Nephron (organoid): ENCODE measurements around the gene BCAS4.
"Not testable (repeated sequence)": the region's sequence is repeated elsewhere in the genome, so short reads cannot be mapped to it uniquely, and the experiment has no call there.

Source experiments
- H3K27ac Mint-ChIP-seq, 3 experiments: 2 replicates each; pipeline ENCODE4 v1.8.0; 2020; ENCODE audit warnings: mixed read lengths in 3 of 3, mild to moderate bottlenecking in 2 of 3, moderate library complexity in 1 of 3
- H3K27me3 Mint-ChIP-seq: 2 replicates; pipeline ENCODE4 v1.8.0; 2021; ENCODE audit warnings: low read depth, mild to moderate bottlenecking, moderate library complexity, mixed read lengths
- H3K36me3 Mint-ChIP-seq: 2 replicates; pipeline ENCODE4 v1.8.0; 2020; ENCODE audit warnings: low read depth, mixed read lengths
- H3K4me1 Mint-ChIP-seq: 2 replicates; pipeline ENCODE4 v1.8.0; 2020; ENCODE audit warnings: mixed read lengths
- H3K4me3 Mint-ChIP-seq, 3 experiments: 2 replicates each; pipeline ENCODE4 v1.8.0; 2020; ENCODE audit warnings: mild to moderate bottlenecking in 3 of 3, mixed read lengths in 3 of 3, moderate library complexity in 2 of 3
- H3K9me3 Mint-ChIP-seq: 2 replicates; pipeline ENCODE4 v1.8.0; 2020; ENCODE audit warnings: mixed read lengths
- TF ChIP-seq, protein P1 (sequence below), 3 experiments: fragments of 200-600 bp; sonication (generic); IDR thresholded peaks; one replicate each; pipeline ENCODE4 v1.5.0; 2021; ENCODE audit warnings: antibody characterized with exemption in 3 of 3; ENCODE audit not compliant: unreplicated experiment in 3 of 3

BCAS4 gene

DNA sequence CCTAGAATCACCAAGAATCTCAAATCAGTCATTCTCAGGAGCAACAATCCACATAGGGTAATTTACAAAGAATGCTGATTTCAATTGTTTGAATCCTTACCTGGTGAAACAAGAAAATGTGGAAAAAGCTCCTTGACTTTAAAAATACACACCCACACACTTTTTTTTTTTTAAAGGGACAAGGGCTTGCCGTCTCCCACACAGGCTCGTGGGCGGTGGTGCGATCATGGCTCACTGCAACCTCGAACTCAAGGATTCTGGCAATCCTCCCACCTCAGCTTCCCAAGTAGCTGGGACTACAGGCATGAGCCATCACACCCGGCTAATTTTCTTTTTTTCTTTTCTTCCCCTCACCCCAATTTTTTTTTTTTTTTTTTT is 32.8 kb upstream of the BCAS4 start:
- H3K4me1 Mint-ChIP-seq, result peaks cover 23% of the 10 kb centered on the region
- H3K27ac Mint-ChIP-seq, result peak overlapping the region; percentile 88 to 92 (median 91)
- no peaks in the 10 kb centered on the region for H3K27me3 Mint-ChIP-seq
- no peaks in the 10 kb centered on the region for H3K36me3 Mint-ChIP-seq
- no peaks in the 10 kb centered on the region for H3K9me3 Mint-ChIP-seq
- H3K4me3 Mint-ChIP-seq, result peak overlapping the region in 1 of 3 experiments; percentile 16
- TF ChIP-seq, protein P1, sequence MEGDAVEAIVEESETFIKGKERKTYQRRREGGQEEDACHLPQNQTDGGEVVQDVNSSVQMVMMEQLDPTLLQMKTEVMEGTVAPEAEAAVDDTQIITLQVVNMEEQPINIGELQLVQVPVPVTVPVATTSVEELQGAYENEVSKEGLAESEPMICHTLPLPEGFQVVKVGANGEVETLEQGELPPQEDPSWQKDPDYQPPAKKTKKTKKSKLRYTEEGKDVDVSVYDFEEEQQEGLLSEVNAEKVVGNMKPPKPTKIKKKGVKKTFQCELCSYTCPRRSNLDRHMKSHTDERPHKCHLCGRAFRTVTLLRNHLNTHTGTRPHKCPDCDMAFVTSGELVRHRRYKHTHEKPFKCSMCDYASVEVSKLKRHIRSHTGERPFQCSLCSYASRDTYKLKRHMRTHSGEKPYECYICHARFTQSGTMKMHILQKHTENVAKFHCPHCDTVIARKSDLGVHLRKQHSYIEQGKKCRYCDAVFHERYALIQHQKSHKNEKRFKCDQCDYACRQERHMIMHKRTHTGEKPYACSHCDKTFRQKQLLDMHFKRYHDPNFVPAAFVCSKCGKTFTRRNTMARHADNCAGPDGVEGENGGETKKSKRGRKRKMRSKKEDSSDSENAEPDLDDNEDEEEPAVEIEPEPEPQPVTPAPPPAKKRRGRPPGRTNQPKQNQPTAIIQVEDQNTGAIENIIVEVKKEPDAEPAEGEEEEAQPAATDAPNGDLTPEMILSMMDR (IDR thresholded peaks at IDR 0.05; ENCODE audit: unreplicated experiment in 3 of 3), result no peak

DNA sequence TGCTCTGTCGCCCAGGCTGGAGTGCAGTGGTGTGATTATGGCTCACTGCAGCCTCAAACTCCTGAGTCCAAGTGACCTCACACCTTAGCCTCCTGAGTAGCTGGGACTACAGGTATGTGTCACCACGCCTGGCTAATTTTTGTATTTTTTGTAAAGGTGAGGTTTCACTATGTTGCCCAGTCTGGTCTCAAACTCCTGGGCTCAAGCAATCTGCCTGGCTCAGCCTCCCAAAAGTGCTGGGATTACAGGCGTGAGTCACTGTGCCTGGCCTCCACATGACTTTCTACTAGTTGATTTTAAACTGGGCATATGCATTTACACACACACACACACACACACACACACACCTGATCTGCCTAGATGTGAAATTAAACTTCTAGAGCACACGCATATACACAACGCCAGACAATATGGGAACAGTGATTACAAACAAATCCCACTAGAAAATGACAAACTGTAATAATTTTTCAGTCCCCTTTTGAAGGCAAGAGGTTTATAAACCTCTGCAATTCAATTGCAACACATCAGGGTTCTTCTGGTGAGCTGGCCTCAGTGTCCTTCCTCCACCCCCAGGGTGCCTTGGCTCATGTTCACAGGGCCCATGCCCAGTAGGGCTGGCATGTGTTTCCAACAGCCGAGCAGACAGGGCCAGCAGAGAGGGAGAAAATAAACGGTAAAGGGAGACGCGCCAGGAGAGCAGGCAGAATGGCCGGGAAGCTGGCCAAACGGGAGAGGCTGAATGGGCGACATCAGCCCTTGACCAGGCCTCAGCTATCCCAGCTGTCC is 32.2 kb upstream of the BCAS4 start:
- Mint-ChIP-seq H3K27me3 (no peaks in the 10 kb centered on the region), H3K36me3 (no peaks in the 10 kb centered on the region), H3K4me1 (peaks cover 29% of the 10 kb centered on the region), H3K9me3 (no peaks in the 10 kb centered on the region), H3K4me3 (no peak overlapping the region), H3K27ac (peak overlapping the region; percentile 54 to 92 (median 91))
- TF ChIP-seq, protein P1 (IDR thresholded peaks at IDR 0.05; ENCODE audit: unreplicated experiment in 3 of 3), result no peak

DNA sequence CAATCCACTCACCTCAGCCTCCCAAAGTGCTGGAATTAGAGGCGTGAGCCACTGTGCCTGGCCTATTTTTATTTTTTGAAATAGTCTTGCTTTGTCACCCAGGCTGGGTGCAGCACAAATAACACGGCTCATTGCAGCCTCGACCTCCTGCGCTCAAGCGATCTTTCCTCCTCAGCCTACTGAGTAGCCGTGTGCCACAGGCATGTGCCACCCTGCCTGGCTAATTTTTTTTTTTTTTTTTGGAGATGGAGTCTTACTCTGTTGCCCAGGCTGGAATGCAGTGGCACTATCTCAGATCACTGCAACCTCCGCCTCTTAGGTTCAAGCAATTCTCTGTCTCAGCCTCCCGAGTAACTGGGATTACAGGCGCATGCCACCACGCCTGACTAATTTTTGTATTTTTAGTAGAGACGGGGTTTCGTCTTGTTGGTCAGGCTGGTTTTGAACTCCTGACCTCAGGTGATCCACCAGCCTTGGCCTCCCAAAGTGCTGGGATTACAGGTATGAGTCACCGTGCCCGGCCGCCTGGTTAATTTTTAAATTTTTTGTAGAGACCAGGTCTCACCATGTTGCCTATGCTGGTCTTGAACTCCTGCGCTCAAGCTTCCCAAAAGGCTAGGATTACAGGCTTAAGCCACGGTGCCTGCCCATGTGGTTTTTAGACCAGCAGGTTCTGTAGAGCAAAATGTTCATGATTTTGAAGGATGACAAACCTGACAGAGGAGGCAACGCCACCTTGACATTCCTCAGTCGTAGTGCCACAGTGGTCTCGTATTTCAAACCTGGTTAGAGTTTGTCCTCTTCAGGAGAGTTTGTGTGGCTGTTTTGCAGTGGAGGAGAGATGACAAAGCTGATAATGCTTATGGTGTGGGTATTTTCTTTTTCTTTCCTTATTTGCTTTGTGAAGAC is 31.1 kb upstream of the BCAS4 start:
- not testable (repeated sequence) for H3K4me3 Mint-ChIP-seq, H3K9me3 Mint-ChIP-seq, H3K27me3 Mint-ChIP-seq, H3K36me3 Mint-ChIP-seq
- peaks cover 29% of the 10 kb centered on the region for H3K4me1 Mint-ChIP-seq
- peak overlapping the region in 2 of 3 experiments; percentile 63 to 80 for H3K27ac Mint-ChIP-seq

DNA sequence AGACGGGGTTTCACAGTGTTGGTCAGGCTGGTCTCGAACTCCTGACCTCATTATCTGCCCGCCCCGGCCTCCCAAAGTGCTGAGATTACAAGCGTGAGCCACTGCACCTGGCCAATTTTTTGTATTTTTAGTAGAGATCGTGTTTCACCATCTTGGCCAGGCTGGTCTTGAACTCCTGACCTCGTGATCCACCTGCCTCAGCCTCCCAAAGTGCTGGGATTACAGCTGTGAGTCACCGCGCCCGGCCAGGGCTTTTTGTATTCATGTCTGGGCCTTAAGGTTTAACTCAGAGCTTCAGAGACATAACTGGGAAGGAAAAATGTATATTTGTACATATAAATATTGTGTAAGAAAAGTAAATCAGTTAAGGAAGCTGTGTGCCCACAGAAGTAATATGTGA is 29.6 kb upstream of the BCAS4 start:
- peaks cover 29% of the 10 kb centered on the region for H3K4me1 Mint-ChIP-seq
- H3K27ac Mint-ChIP-seq, H3K36me3 Mint-ChIP-seq, H3K4me3 Mint-ChIP-seq, H3K27me3 Mint-ChIP-seq, H3K9me3 Mint-ChIP-seq: not testable (repeated sequence)

DNA sequence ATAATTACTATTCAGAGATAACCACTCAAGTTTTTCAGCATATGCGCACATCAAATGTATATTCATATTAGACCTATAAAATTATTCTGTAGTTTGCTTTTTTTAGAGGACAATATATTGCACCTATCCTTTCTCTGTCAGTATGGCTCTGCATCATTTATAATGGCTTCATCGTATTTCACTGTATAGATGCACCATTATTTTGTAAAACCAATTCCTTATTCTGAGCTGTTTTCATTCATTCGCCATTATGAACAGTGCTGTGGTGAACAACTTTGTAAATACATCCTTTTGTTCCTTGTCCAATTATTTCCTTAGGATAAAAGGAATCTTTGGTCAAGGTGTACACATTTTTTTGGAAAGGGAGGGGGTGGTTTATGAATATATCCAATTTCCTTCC is 29.2 kb upstream of the BCAS4 start:
- no peak overlapping the region for H3K4me3 Mint-ChIP-seq
- TF ChIP-seq, protein P1 (IDR thresholded peaks at IDR 0.05; ENCODE audit: unreplicated experiment in 3 of 3), result no peak
- H3K36me3 Mint-ChIP-seq, result no peaks in the 10 kb centered on the region
- H3K27me3 Mint-ChIP-seq, result no peaks in the 10 kb centered on the region
- H3K9me3 Mint-ChIP-seq, result no peaks in the 10 kb centered on the region
- peaks cover 29% of the 10 kb centered on the region for H3K4me1 Mint-ChIP-seq
- H3K27ac Mint-ChIP-seq, result no peak overlapping the region

DNA sequence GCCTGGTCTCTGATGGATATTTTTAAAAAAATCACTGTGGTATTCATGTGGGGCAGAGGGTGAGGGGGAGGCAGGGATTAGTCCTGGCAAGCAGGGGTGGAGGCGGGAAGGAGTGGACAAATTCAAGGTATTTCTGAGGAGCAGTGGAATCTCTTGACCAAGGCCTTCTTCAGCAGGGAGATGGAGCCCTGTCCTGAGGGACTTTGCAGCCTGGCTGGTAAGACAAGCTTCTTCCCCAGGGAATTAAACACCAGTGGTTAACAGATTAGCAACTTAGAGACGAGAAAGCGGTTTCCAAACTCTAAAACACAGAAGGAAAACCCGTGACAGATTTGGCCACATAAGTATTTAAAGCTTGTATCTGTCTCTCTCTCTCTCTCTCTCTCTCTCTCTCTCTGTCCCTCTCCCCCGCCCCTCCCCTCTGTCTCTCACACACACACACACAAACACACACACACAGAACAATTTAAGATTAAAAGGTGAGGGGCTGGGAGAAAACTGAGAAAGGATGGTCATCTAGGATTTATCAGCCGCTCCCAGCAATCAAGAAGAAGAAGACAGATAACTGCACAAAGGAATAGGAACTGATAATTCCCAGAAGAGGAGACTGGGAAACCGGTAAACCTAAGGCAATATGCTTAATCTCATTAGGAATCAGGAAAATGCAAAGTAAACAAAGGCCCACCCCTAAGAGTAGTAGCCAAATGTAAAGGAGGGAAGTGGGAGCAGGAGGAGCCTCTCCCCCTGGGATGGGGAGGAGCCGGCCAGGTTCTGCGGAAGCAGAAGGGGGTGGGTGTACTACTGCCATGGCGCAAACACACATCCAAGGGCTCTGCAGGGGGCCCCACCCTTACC is 27.7 kb upstream of the BCAS4 start:
- peak overlapping the region in 2 of 3 experiments; percentile 26 to 71 for H3K27ac Mint-ChIP-seq
- H3K4me3 Mint-ChIP-seq, H3K36me3 Mint-ChIP-seq, H3K9me3 Mint-ChIP-seq, H3K27me3 Mint-ChIP-seq: not testable (repeated sequence)
- peaks cover 20% of the 10 kb centered on the region for H3K4me1 Mint-ChIP-seq

DNA sequence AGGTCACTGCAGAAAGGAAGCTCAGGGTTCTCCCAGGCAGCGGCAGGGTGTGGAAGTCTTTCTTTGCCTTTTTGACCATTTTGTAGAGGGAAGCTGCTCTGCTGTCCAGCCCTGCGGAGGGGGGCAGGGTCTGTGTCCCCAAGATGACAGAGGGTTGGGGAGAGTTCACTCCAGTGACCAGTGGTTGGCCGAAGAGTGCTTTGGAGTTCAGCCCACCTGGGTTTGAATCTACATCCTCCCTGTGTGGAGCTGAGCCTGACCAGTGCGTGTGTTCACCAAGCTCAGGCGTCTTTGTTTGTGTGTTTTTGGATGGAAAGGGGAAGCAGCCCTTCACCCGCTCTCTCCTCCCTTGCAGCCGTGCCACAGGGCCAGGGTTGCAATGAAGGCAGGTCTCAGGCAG is 25.9 kb upstream of the BCAS4 start:
- H3K4me1 Mint-ChIP-seq, result peaks cover 14% of the 10 kb centered on the region
- H3K27me3 Mint-ChIP-seq, H3K9me3 Mint-ChIP-seq, H3K36me3 Mint-ChIP-seq, H3K27ac Mint-ChIP-seq, H3K4me3 Mint-ChIP-seq: not testable (repeated sequence)

DNA sequence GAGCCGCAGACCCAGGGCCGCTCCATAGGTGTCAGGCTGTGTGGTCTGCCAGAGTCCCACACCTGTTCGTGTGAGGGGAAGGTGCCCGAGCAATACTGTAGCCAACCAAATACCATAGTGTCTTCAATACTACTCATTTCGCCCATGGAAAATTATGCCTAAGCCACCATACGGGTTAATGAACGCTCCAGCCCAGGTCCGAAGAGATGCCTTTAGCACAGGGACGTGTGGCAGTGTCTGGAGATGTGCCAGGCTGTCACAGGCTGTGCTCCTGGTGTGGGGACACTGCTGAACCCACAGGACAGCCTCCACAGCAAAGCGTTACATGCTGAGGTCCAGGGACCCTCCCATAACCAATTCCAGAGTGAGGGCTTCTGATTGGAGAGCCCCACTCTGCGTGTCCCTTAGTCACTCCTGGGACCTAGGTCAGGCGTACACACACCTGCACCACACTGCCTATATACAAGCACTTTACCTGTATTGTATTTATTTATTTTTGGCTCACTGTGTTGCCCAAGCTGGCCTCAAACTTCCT is 25.2 kb upstream of the BCAS4 start:
- not testable (repeated sequence) for H3K9me3 Mint-ChIP-seq, H3K27ac Mint-ChIP-seq, H3K27me3 Mint-ChIP-seq, H3K36me3 Mint-ChIP-seq, H3K4me3 Mint-ChIP-seq
- peaks cover 14% of the 10 kb centered on the region for H3K4me1 Mint-ChIP-seq

DNA sequence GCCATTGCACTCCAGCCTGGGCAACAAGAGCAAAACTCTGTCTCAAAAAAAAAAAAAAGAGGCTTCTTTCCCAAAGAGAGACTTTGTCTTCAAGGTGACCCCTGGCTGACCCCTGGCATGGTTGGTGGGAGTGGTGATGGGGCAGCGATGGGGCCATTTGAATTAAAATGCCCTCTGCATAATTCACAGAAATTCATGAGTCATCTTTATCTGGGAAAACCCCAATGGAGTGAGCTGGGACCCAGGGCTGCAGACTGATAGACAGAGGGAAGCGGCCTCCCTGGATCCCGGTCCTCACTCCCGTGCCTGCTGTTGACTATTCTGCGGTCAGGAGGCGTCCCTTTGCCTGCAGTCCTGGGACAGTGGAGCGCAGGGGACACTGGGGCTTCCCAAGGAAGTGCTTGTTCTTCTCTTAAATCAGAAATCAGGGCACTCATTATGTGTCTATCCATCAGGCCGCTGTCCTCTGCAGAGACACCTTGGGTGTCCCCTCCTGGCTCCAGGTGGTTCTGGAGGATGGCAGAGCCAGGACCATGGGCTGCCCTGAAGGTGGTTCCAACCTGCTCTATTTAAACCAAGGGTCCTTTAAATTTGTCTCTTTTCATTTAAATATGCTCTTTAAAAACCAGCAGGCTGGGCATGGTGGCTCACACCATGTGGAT is 23.3 kb upstream of the BCAS4 start:
- peaks cover 11% of the 10 kb centered on the region for H3K4me1 Mint-ChIP-seq
- H3K27ac Mint-ChIP-seq, H3K27me3 Mint-ChIP-seq, H3K36me3 Mint-ChIP-seq, H3K9me3 Mint-ChIP-seq, H3K4me3 Mint-ChIP-seq: not testable (repeated sequence)
